RCC 7860 (cell line): ENCODE measurements around the gene PPIE.

Source experiments
- DNase-seq: peaks from one replicate; pipeline ENCODE4 v3.0.0-alpha.2; 2015; ENCODE audit warnings: low spot score
- FAIRE-seq: peaks from 2 replicates; lab custom pipeline; 2012; peaks lifted over from hg19 to GRCh38; lab: Jason Lieb, UNC

The PPIE gene

DNA sequence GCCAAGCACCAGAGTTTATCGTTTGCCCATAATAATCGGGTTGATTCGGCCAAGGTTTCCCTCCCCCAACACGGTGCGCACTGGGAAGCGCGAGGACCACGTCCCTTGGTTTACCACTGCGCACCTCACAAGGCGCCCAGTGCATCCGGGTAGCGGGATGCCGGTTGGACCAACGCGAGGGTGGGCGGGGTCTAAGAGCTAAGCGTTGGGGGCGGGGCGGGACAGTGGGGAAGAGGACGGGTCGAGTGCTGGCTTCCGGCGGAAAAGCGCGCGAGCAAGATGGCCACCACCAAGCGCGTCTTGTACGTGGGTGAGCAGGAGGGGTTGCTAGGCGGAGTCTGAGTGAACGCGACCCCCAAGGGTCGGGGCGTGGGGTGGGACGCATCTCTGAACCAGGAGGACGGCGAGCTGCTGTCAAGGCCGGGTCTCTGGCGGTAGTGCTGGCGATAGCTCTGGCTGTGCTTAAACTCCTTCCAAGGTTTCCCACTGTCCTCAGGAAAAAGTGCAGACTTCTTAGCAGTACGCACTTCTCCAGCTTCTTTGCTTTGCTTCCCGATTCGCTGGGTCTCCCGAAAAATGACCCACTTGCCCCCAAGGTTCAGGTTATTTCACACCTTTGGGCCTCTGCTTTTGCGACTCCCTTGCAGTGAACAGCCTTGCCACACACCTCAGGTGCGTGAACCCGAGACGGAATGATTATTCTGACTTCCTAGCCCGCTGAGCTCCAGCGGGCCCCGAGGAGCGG is at the start of gene PPIE:
Gene PPIE, plus strand, starts transcription at position 261 of the 745 bp plus-strand sequence. Its CDS starts 19 bp downstream, at position 280.
- FAIRE-seq (no peak), DNase-seq (peak; percentile 46)

DNA sequence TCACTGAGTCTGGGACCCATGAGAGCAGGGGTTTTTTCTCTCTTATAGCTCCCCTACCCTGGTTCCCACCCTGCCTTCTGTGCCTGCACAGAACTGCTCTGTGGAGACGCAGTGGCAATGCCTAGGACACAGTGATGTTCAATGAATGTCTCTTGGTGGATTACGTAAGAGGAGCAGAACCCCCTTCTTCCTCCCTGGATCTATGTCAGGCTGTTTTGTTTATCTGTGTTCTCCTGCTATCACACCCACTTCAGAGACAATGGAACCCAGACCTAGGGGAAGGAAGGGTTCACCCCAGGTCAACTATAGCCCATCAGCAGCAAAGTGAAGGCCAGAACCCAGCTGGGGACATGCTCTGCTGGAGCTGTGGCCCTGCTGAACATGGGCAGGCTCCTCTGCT is 49.5 kb upstream of the PPIE start:
- FAIRE-seq, result no peak
- DNase-seq, result no peak

DNA sequence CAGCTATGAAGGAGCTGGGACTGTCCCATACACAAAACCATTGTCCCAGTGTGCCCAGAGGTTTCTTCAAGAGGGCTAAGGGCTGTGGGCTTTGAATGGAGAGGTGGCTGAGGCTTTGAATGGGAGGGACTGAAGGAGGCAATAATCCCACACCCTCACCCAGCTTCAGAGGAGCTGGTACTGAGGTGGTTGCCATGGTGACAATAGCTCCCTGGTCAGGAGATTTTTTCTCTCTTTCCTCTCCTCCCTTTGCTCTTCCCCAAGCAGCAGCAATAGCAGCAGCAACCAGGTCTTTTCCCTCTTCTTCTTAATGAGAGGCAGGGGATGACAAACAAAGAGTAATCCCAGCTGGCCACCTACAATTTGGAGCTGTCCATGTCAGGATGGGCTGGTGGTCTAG is 49.0 kb upstream of the PPIE start:
- DNase-seq, result no peak
- no peak for FAIRE-seq

DNA sequence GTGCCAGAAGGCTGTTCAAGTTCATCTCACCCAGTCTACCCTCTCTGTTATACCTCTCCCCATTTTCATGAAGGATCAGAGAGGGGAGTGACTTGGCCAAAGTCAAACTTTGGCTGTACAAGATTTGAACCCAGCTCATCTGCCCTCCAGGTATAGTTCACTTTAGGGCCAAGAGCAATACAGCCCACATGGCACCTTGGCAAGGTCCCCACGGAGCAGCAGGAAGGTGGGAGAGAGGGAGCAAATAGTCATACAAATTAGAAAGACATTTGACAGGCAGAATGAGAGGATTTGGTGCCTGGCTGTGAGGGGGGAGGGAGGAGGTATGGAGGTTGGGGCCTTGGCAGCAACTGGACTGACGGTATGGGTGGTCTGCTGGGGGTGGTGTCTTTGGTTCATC is 48.5 kb upstream of the PPIE start:
- FAIRE-seq (no peak), DNase-seq (no peak)

DNA sequence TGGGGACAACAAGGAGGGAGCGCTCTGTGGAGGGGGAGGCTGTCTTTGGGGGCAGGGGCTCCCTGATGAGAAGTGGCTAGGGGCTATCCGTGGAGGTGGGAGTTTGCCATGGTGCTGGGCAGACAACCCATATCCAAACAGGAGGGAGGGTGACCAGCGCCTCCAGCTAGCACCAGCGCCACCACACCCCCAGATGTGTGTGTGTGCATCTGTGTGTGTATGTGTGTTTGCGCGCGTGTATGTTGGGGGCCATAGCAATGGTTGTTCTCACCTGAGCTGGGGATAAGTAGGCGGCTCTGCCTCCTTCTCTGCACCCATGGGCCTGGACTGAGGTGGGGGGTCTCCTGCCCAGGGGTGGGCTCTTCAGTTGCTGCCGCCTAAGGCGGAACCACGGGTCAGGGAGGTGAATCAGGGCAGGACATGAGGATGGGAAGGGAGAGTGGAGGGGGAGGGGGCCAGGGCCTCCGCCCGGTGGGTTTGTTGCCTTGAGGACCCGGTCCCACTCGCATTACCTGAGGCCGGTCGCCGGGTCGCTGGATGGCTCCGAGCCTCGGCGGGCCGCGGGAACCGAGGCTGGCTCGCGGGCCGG is 47.8 kb upstream of the PPIE start:
- DNase-seq, result no peak
- no peak for FAIRE-seq

DNA sequence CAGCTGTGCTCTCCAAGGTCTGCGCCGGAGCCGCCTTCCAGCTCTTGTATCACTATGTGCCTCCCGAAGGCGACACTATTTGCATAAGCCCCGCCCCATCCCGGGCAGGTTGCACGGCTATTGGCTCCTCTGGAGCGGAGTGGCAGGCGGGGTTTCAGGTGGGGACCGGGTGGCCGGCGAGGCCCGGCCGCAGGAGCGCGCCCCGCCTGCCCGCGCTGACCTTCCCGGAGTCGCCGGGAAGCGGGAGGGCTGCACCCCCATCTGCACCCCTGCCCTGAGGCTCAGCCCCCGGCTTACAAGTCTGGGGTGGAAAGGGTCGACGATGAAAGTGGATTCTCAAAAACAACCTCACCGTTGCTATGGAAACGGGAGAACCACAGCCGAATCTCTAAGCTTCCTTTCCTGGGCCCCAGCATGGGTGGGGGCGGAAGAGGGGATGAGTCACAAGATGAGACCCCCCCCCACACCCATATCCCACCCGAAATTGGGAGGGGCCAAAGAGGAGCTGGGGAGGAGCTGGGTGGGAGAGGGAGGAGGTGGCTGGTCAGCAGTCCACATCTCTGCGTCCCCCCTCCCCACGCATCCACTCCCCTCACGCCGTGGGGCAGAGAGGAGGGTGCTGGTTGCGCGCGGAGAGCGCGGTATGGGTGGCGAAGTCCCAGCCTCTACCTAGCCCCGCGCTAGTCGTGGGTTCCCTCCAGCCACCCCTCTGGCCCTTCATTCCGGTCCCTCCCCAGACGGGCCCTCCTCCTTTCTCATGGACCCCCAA is 47.1 kb upstream of the PPIE start, which contains the start of gene HPCAL4:
Gene HPCAL4, minus strand, starts transcription at position 51 of the 769 bp plus-strand sequence. CDS start 6,830 bp downstream, outside the sequence.
- FAIRE-seq, result no peak
- DNase-seq, result no peak

DNA sequence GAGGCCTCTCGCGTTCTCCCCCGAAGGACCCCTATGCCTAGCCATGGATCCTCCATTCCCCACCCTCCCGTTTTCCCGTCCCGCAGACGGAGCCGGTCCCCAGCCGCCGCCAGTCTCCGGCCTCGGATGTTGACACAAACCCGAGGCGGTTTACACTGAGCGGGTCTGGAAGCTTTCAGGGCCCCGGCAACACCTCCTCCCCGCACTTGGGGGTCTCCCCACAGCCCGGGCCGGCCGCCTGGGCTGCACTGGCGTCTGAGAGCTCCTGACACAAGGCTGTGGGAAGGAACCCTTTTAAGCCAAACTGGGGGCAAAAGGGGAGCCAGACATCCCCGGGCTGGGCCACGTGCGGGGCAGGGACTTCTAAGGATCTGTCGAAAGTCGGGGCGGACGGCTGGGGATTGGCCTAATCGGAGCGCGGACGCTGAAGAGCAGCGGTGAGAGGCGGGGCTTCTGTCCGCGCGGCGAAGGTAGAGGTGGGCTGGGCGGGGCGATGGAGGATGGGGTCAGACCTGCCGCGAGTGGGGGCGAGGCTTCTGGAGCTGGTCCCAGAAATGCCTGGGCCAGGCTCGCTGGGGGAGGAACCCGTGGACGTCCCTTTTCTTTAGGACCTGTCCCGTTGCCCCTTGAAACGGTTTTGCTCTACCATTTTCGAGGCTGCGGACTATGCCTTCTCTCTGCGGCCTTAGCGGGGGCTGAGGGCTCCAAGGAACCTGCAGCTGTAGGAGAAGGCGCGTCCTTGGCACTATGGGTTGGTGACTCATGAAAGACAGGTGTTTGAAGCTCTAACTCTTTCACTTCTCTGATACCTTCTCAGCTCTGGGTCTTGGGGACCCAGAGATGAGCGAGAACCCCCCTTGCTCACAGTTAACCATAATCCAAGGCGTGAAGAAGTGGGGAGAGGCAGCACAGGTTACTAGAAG is 46.3 kb upstream of the PPIE start:
- no peak for DNase-seq
- FAIRE-seq, result no peak

DNA sequence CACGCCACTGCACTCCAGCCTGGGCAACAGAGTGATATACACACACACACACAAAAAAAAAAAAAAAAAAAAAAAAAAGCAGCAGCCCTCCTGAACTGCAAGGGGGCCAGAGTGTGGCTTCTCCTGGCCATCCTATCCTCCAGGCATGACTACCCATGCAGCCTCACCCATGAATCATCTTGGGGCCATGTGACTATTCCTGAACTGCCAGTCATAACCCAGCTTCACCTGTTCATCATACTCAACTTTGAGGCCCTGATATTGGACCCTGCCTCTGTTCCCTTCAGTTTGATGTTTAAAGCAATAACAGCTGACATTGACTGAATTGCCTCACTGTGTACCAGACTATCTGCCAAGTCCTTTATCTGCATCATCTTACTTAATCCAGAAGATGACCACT is 44.7 kb upstream of the PPIE start:
- FAIRE-seq, result no peak
- peak; percentile 46 for DNase-seq

DNA sequence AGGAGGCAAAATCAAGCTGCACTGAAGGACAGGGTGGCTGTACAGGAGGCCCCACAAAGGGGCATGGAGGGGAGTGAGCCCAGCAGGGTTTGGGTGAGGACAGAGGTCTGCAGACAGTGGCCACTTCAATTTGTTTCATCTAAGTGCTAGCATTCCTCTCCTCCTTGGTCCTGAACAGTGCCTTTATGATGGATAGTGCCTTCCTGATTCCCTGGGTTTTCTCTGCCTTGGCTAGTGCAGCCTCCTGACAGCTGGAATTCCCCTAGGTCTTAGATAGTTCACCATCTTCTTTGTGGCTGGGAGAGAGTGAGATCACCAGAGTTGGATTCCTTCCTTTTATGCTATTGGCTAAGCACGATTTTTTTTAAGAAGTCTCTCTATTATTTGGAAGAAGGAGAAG is 43.7 kb upstream of the PPIE start:
- no peak for FAIRE-seq
- peak; percentile 12 for DNase-seq

DNA sequence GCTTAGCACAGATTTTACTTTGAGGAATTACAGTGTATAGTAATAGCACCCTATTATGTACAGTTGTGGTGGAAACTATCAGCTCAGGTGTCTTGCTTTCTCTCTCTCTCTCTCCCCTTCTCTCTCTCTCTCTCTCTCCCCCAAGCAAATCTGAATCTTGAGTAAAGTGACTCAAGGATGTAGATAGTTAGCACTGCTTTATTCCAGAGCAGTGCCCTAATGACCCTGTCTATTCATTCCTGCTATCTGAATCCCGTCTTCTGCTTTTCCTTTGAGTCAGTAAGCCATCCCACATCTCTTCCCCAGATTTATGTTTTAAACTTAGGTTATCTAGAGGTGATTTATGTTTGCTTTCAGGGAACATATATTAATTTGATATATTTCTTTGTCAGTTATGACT is 42.2 kb upstream of the PPIE start:
- no peak for DNase-seq
- no peak for FAIRE-seq

DNA sequence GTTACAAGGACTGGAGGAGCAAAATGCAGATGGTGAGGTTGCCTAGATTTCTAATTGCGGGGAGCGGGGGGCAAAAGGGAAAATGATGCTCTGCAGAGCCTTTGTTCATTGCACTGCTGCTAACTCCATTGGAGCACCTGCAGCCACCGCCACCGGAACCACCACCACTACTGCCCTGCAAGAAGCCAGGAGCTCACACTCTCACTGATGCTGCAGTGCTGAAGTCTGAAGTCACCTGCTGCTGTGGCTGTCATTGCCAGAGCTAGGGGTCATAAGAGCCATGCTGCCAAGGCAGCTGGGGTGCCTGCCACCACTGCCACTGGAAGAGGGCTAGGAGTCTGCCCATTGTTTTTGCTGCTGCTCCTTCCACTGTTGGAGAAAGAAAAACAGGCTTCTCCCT is 40.1 kb upstream of the PPIE start:
- FAIRE-seq (no peak), DNase-seq (no peak)

DNA sequence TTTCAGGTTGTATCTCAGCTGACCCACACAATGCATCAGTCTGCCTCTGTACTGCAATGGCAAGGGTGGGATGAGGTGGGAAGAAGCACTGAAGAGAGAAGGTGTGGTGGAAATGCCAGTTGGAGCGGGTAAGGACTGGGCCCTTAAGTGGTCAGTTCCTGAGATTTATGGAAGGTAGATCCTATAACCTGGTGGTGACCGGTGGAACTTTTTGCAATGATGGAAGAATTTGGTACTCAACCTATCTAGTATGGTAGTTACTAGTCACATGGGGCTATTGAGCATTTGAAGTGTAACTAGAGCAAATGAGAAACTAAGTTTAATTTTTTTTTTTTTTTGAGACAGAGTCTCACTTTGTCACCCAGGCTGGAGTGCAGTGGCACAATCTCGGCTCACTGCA is 39.3 kb upstream of the PPIE start:
- no peak for DNase-seq
- FAIRE-seq, result no peak

DNA sequence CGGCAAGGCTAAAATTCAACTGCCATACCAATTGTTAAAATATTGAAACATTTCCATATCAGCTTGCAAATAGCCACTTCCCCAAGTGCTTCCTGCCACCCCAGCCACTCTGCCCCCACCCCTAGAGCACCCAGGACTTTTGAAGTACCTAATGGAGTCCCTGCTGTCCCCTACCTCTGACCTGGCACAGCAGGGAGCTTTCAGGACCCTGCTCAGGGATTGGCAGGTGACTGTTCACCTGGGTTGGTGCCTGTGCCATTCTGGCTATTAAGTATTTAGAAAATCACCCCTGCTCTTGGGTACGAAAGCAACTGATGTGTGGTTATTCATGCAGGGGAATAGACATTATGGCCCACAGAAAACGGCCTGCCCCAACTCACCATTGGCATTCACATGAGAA is 38.3 kb upstream of the PPIE start:
- DNase-seq, result no peak
- no peak for FAIRE-seq

DNA sequence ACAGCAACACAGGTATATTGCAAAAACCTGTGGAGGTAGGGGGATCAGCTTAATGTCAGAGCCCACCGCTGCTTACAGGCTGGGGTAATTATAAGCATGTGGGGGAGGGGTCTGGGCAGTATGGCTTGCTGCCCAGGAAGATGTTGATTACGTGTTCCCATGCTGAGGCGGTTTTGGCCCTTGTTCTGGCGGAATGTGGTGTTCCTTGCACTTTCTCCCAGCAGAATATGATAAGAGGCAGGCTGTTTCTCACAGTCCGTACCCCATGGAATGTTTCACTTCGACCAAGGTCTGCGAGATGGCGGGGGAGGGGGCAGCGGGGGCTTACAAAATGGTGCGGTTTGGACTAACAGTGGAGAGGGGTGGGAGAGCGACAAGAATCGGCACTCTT is 37.6 kb upstream of the PPIE start:
- no peak for DNase-seq
- FAIRE-seq, result no peak

DNA sequence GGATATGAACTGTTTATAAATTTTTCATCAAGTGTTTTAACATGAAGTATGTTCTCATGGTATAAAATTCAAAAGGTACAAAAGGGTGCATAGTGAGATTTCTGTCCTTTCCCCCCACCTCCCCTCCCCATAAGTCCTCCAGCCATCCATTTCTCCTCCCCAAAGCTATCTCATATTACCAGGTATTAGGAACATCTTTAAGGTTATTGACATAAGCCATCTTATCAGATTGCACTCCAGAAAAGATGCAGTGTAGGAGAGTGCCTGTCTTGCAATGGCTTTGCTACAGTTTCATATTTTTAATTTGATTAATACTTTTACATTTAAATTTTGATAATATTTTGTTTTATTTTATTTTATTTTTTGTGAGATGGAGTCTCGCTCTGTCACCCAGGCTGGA is 33.9 kb upstream of the PPIE start:
- DNase-seq, result no peak
- FAIRE-seq, result no peak

DNA sequence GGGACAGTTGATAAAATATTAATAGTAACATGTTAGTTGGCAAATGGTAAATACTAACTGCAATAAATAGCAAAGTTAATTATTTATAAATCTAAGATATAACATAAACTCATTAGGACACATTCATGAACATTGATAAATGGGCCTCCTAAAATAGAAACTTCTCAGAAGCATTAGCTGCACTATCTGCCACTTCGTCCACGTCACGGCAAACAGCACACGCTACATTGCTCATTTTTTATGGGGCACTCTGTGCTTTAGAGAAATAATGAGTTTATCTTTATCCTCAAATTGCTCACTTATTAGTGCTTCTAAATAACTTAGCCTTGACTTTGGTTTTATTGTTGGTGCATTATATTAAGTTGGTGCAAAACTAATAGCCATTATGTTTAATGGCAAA is 31.2 kb upstream of the PPIE start:
- FAIRE-seq (no peak), DNase-seq (no peak)

DNA sequence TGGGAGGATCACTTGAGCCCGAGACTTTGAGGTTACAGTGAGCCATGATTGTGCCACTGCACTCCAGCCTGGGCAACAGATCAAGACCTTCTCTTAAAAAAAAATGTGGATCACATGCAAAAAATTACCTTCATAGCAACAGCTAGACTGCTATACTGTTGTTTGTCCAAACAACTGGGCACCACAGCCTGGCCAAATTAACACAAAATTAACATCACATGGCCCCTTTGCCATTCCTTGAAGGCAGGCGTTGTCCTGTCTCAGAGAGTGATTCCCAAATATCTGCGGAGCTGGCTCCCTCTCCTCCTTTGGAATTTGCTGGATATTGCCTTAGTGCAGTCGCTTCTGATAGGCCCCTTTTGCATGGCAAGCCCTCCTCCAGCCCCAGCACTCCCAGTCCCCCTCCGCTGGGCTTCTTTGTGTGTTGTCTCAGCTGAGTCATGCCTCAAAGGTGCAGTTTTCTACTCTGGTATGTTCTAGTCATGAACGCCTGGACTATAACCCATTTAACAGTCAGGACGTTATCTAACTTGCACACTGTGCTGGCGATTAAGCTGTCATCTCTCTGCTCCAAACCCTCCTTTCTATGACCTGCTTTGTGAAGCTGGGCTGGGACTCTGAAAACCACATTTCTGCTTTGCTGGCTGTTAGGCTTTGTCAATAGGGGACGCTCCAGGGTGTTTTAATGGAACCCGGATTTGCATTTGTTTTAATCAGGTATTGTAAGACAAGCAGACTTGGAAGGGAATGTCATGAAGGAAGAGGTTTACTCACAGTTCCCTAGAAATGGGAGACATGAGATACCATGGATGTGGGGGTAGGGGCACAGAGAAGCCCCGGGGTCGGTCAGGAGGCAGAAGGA is 27.3 kb upstream of the PPIE start:
- no peak for DNase-seq
- no peak for FAIRE-seq

DNA sequence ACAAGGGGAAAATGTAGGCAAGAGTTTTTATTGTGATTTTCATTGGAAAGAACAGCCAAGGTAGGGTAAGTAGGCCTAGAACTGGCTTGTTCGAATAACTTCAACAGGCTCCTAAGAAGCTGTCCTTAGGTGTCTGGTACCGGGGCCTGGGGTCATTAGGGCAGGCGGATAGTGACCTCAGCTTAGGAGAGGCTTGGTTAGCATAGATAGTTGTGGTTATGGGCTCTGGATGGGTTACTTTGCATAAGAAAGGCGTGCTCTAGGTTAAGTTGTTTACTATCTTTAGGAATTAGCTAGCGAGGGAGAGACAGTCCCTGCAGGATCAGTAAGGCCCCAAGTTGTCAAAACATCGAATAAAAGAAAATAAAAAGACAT is 26.7 kb upstream of the PPIE start:
- DNase-seq (no peak), FAIRE-seq (no peak)

DNA sequence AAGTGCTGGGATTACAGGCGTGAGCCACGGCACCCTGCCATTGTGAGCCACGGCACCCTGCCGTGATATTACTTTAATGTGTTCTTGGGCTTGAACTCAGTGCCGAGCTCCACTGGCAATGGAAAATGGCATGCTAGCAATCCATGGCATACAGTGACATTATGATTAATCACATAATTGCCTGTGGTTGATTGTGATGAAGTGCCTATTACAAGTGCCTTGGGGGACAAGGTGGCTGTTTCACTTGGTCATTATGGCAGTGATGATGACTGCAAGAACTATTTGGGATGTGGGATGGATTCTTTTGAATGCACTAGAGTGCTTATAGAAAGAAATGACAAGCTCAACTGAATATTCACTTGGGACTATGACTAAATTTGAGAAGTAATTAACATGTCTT is 25.1 kb upstream of the PPIE start:
- FAIRE-seq, result no peak
- no peak for DNase-seq

DNA sequence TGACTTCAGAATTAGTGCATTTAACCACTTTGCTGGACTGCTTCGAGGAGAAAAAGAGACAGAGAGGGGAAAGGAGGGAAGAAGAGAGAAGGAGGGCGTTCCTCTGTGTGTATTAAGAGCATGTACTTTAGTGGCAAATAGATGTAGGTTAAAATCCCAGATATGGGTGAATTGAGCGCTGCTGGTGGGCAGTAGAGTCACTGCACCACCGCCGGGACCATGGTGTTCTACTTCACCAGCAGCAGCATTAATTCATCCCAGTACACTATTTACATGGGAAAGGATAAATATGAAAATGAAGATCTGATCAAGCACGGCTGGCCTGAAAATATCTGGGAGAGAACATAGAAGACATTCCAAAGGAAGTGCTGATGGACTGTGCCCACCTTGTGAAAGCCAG is 20.9 kb upstream of the PPIE start:
- FAIRE-seq (no peak), DNase-seq (no peak)
